Brain microvascular endothelial cell (primary cell): ENCODE data around the gene ZNF22.

Experiments
- DNase-seq: peaks from one replicate; pipeline ENCODE4 v3.0.0-alpha.2; 2020
- H3K27ac ChIP-seq: fragments of 250-450 bp; sonication (Bioruptor Pico); 2 replicates; pipeline ENCODE4 v1.5.1; 2020; ENCODE audit warnings: mild to moderate bottlenecking, moderate library complexity
- H3K27me3 ChIP-seq: fragments of 250-450 bp; sonication (Bioruptor Pico); replicated peaks from 2 replicates; pipeline ENCODE4 v1.5.1; 2020; ENCODE audit warnings: mild to moderate bottlenecking
- H3K36me3 ChIP-seq: fragments of 250-450 bp; sonication (Bioruptor Pico); replicated peaks from 2 replicates; pipeline ENCODE4 v1.5.1; 2020; ENCODE audit warnings: mild to moderate bottlenecking
- H3K4me3 ChIP-seq: 2 replicates; pipeline ENCODE4 v1.5.1; 2011; ENCODE audit warnings: low read depth, mild to moderate bottlenecking, control low read depth, low read length, moderate library complexity
- in situ Hi-C: cut with HindIII; loops from 2 replicates; pipeline ENCODE4 v1.10.0; 2017; ENCODE audit warnings: low sequenced_read_pairs, low pct_ligation_motif_present
- TF ChIP-seq, protein P1 (sequence below): IDR thresholded peaks from 2 replicates; pipeline ENCODE4 v1.5.1; 2011; ENCODE audit warnings: low read depth, mild to moderate bottlenecking, moderate library complexity, low read length, control low read depth, inconsistent platforms; ENCODE audit errors: missing control alignments

The ZNF22 gene

DNA sequence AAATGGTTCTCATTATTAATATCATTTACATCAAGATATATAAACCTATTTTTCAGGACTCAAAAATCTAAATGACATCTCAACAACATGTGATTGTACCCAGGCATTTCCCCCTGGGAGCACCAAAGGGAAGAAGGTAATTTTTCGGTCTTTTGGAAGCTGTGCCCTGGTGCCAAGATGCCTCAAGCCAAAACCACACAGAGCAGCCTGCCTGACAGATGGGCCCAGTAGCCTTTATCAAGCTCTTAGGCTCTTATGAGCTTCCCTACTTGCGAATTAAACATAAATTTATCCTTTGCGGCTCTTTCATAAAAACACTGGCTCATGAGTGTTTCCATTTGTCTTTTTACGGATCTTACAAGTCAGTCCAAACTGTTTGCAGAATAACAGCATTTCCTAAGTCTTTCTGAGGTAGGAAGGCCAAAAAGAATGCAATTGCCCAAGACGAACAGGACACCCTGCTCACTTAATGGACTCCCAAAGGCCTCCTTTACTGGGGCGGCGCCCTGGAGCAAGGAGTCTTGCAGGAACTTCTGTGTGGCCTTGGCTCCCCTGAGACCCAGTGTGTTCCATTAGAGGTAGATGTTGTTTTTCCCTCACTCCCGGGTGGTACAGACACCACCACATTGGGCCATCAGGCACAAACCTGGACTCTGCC, 45.2 kb upstream of the ZNF22 start:
- DNase-seq = no peak
- no peak overlapping the region for H3K27ac ChIP-seq
- H3K4me3 ChIP-seq = no peak overlapping the region
- H3K27me3 ChIP-seq = no peaks in the 10 kb centered on the region
- in situ Hi-C loops = no loop called here
- no peaks in the 10 kb centered on the region for H3K36me3 ChIP-seq
- TF ChIP-seq, protein P1, sequence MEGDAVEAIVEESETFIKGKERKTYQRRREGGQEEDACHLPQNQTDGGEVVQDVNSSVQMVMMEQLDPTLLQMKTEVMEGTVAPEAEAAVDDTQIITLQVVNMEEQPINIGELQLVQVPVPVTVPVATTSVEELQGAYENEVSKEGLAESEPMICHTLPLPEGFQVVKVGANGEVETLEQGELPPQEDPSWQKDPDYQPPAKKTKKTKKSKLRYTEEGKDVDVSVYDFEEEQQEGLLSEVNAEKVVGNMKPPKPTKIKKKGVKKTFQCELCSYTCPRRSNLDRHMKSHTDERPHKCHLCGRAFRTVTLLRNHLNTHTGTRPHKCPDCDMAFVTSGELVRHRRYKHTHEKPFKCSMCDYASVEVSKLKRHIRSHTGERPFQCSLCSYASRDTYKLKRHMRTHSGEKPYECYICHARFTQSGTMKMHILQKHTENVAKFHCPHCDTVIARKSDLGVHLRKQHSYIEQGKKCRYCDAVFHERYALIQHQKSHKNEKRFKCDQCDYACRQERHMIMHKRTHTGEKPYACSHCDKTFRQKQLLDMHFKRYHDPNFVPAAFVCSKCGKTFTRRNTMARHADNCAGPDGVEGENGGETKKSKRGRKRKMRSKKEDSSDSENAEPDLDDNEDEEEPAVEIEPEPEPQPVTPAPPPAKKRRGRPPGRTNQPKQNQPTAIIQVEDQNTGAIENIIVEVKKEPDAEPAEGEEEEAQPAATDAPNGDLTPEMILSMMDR = no peak

DNA sequence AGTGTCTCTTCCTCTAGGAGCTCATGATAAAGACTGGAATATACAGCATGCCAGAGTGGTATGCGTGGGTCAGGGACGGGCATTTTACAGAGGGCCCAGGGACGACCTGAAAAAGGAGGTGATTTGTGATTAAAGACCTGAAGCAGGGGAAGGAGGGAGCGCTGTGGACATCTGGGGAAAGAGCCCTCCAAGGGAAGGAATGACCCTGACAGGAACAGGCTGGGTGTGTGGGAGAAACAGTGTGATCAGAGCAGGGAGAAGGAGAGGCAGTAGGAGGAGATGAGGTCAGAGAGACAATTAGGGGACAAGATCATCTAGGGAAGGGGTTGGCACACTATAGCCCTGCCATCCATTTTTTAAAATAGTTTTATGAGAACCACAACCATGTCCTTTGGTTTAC, 44.5 kb upstream of the ZNF22 start:
- in situ Hi-C loops = no loop called here

DNA sequence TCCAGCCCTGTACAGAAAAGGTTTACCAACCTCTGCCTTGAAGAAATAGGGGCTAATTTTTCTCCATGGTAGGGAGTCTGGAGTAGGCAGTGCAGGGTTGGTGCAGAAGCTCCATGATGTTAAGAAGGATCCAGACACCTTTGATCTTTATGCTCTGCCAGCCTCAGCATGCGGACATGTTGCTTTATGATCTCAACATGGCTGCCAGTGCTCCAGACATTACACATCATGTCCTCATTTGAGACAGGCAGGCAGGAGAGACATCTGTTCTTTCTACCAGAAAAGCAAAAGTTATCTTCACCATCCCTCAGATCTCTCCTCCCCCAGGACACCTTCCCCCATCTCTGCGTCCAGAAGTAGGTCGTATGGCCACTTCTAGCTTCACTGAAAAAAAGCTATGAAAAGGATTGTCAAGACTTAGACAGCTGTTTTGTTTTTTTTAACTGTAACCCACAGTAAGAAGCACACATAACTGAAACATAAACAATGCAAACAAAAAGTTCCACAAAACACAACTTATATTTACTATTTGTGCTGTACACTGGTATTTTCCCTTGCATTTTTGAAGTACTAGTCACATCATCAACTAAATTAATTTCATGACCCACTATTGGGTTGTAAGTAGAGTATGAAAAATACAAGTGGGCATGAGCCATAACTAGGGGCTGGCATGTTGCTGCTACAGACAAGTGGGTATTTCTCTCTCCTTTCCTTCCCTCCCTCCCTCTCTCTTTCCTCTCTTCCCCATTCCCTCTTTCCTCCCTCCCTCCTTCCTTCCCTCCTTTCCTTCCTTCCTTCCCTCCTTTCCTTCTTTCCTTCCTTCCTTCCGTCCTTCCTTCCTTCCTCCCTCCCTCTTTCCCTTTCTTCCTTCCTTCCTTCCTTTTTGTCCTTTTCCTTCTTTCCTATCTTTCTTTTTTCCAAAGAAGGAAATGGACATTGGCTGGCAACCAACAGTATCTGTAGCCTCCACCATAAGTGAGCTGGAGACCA, 43.7 kb upstream of the ZNF22 start:
- in situ Hi-C loops = no loop called here
- no peak overlapping the region for H3K27ac ChIP-seq

More for the DNA sequence above, 44.5 kb upstream of the ZNF22 start:
- Histone ChIP-seq H3K4me3 (no peak overlapping the region), H3K27me3 (no peaks in the 10 kb centered on the region), H3K27ac (no peak overlapping the region), H3K36me3 (no peaks in the 10 kb centered on the region)
- TF ChIP-seq, protein P1 = no peak
- no peak for DNase-seq

DNA sequence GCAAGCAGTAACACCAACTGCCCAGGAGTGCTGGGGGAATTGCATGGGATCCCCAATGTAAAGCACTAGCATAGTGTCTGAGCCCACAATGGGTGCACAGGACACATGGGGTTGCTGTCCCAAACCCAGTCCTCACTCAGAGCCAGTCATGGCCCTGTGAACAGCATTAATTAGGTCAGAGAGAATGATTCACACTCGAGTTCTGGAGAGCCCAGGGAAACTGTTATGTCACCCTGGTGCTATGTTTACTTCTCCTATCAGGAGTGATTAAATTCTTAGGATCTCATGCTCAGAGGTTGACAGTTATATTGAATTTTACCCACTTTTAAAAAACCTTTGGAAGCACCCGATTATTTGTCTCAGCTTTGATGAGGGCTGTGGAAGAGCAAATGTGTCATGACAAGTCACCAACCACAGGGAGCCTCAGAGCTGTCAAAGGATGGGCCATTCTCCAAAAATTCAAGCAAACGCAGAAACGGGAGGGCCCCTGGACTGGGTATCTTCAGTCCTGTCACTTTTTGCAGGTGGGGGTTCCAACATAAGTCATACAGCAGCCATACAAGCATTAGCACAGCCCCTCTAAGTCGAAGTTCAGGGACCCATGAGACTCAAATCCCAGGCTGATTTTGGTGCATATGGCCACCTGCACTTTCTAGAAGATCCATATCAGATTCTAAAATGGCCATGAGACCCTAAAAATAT, 42.4 kb upstream of the ZNF22 start:
- DNase-seq = peak; percentile 78
- TF ChIP-seq, protein P1 = no peak
- H3K36me3 ChIP-seq = no peaks in the 10 kb centered on the region
- peak overlapping the region; percentile 78 for H3K27ac ChIP-seq
- H3K27me3 ChIP-seq = no peaks in the 10 kb centered on the region
- H3K4me3 ChIP-seq = peak overlapping the region; percentile 74
- in situ Hi-C loops = no loop called here

More for the DNA sequence above, 43.7 kb upstream of the ZNF22 start:
- DNase-seq = no peak
- Histone ChIP-seq H3K27me3 (no peaks in the 10 kb centered on the region), H3K36me3 (no peaks in the 10 kb centered on the region), H3K4me3 (no peak overlapping the region)
- TF ChIP-seq, protein P1 = no peak

DNA sequence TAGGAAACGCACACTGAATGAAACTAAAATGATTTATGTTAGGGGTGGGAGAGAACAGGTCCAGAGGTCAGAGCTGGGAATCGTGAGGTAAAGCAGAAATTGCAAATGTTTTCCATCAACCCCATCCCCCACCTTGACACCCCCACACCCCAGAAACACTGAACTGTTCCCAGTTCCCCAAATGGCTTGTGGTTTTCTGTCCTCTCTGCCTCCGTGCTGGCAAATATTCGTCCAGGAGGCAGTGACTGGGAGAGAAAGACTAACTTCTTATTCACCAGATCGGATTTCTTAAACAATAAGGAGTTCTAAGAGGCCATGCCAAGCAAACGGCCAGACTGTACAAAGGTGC, 41.9 kb upstream of the ZNF22 start:
- Histone ChIP-seq H3K36me3 (no peaks in the 10 kb centered on the region), H3K27ac (peak overlapping the region; percentile 78), H3K4me3 (peak overlapping the region; percentile 74), H3K27me3 (no peaks in the 10 kb centered on the region)
- TF ChIP-seq, protein P1 = no peak
- in situ Hi-C loops = no loop called here
- DNase-seq = no peak
